ENCODE results near the gene TLE3. TPM values are rescaled to one million over a fixed set of nuclear protein-coding genes. Genes with fewer than 3 reads are reported as not detected.

The TLE3 gene
- polyA plus RNA-seq, 1 donor: 21.7 TPM

DNA sequence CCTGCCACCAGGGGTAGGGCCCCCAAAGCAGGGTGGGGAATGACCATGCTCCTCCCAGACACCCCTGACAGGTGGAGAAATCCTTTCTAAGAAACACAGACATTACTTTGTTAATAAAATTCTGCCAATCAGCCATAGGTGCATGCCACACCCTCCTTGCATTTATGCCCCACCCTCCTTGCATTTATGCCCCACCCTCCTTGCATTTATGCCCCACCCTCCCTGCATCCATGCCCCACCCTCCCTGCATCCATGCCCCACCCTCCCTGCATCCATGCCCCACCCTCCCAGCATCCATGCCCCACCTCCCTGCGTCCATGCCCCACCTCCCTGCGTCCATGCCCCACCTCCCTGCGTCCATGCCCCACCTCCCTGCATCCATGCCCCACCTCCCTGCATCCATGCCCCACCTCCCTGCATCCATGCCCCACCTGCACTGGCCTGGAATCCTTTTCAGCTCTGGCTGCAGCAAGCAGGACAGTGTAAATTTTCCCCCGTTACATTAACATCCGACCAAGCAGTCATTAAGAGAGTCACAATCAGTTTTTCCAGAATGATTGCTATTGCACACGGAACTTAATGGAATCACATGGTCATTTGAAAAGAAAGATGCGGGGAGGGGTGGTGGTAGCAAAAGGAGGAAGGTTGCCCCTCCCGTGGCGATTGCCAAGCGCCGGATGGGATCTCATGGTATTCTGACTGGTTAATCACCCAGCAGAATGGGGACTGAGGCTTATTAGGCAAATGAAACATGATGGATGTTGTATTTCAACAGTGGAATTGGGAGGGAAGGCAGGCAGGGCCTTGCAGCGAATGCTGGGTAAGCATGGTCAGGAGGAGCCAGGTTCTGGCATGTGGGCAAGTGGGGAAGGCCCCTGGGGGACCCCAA is 91.2 kb downstream of the TLE3 start:
- no peak for DNase-seq (ENCODE audit: low read depth)

DNA sequence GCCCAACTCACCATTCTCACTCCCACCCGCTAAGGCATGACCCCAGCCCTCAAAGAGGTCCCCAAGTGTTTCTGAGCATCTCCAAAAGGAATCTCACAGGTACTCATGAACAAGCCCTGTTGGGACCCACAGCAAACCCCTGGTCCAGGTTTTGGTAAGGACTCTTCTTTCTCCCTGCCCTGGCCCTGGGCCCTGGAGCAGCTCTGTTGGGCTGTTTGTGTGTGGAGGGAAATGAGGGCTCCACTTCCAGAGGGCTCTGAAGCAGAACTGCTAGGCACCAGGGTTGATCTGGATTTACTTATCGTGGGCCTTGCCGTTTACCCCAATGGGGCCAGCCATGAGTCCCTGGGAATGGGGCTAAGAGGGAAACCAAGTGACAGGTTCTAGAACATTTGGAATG is 92.9 kb downstream of the TLE3 start:
- no peak for DNase-seq (ENCODE audit: low read depth)

DNA sequence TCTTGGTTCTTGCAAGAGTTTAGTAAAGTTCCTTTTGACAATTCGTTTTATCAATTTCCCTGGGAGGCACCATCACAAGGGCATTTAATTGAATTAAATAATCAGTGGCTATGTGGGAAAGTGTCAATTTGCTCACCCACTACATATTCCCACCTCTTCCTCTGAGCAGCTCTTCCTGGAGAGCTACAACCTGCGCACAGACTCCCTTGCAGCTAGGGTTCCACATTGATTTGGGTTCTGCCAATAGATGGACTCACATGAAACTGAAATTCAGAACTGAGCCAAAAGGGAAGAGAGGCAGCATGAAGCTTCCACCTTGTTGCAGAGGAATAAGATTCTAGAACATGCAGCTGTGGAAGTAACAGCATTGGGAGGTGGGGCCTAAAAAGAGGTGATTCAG is 94.8 kb downstream of the TLE3 start:
- DNase-seq (ENCODE audit: low read depth): no peak

DNA sequence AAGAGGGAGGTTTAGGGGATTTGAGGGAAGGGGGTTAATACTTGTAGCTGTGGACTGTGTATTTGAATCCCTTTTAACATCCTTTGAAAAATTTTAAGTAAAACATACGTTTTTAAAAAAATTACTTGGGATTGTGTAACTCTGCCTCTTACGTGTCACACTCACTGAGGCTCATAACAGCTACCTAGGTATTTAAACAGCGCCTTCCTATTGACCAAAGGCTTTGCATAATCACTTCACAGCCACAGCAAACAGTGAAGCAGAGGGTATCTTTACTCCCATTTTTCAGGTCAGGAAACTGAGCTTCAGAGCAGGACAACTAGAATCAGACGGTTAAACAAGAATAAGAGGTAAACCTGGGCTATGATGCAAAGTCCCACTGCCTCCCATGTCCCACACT is 95.9 kb downstream of the TLE3 start:
- no peak for DNase-seq (ENCODE audit: low read depth)

DNA sequence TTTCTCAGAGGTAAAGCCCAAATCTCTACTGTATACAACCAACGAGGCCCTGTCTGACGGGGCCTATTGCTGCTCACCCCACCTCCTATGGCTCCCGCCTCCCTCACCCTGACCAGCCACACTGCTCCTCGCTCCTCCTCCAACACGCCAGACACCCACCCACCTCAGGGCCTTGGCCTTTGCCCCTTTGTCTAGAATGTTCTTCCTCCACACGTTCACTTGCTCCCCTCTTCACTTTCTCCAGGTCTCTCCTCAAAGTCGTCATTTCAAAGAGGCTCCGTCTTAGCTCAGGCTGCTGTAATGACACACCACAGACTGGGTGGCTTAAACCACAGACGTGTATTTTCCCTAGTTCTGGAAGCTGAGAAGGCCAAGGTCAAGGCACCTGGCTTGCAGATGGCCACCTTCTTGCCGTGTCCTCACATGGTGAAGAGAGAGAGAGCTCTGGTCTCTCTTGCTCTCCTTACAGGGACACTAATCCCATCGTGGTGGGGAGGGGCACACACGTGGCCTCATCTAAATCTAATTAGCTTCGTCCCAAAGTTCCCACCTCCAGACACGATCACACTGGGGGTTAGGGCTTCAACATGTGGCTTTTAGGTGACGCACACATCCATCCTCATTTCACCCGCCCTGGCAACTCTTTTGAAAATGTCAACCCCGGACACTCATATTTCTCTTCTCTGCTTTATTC is 98.2 kb downstream of the TLE3 start:
- no peak for DNase-seq (ENCODE audit: low read depth)

DNA sequence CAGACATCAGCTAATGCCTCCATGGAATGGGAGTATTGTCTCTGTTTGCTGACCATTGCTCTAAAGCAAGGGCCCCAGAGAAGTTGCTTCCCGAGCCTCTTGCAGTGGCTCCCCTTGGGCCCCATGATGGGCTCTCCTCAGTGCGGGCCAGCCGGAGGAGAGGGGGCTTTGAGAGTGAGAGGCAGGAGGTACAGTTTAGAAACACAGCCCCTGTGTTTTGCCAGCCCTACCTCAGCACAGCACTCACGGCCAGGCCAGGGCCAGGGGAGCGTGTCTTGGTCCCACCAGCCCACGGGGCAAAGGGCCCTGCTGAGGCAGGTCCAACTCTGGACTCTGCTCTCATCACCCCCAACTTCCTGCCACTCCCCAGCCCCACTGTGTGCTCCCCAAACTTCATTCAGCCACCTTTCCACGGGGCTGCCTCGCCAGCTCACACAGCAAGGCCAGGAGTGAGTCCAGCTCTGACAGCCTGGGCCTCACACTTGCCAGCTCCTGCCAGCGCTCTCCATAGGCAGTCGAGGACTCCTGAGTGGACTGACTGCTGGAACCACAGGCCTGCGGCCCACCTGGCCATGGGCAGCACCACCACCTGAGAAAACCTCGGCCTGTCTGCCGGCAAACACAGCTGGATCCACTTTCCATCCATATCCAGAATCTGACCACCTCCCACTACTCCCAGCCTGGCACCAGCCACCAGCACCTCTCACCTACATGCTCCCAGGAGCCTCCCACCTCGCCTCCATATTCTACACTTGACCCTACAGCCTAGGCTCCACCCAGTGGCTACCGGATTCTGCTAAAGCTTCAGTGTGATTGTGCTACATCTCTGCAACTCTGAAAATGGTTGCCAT is 99.0 kb downstream of the TLE3 start:
- no peak for DNase-seq (ENCODE audit: low read depth)

DNA sequence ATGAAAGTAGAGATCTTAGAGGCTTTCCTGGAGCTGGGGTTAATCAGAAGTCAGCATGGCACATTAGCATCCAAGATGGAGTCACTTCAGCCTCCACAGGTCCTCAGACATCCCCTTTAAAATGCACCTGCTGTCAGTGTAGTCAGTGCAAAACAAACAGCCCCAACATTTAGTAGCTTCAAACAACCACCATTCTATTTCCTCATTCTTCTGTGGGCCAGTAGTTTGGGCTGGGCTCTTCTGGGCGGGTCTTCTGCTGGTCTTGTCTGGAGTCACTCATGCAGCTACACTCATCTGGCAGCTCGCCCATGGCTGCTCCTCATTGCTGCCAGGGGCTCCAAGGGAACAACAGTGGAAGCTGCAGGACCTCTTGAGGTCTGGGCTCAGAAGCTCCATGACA is 99.9 kb downstream of the TLE3 start:
- DNase-seq (ENCODE audit: low read depth): no peak
